Measurements from ENCODE around the gene KCNH8. TPM values are rescaled to one million over a fixed set of nuclear protein-coding genes. Genes with fewer than 3 reads are reported as not detected.

The KCNH8 gene
- total and polyA plus RNA-seq, 10 of the 15 experiments (the other 5 are each of a cell fraction or from before 2014, with no cell fraction given), result under 0.01 to 0.18 (median 0.07) TPM; not detected in 2

GRCh38 chr3:19346759-19347158 is 198.4 kb downstream of the KCNH8 start (continued):
- TF ChIP-seq EP300 (IDR thresholded peaks at IDR 0.05; ENCODE audit: borderline replicate concordance in 1 of 2, control insufficient read depth in 1 of 2, low read depth in 2 of 2, low read length in 2 of 2) (no peak), BCLAF1 (IDR thresholded peaks at IDR 0.05) (no peak), CHD4 (IDR thresholded peaks at IDR 0.05) (no peak), TARDBP (IDR thresholded peaks at IDR 0.05; ENCODE audit: borderline replicate concordance) (no peak), CREB1 (IDR thresholded peaks at IDR 0.05; ENCODE audit: low read depth) (no peak), SPI1 (IDR thresholded peaks at IDR 0.05; ENCODE audit: borderline replicate concordance, insufficient read depth, low read depth, low read length) (no peak), CUX1 (IDR thresholded peaks at IDR 0.05; ENCODE audit: insufficient replicate concordance, low read depth, low read length) (no peak)
